PC-9 (cell line): Measurements from ENCODE around the gene SH3PXD2A. TPM values are rescaled to one million over a fixed set of nuclear protein-coding genes. Genes with fewer than 3 reads are reported as not detected.

Source experiments
- BruUV-seq: library from RNA; stranded (reverse); fragments of 400-500 nt; replicated peaks from 2 replicates; lab custom pipeline; 2021; lab: Mats Ljungman, UMichigan
- CTCF ChIA-PET: fragments of 300-600 bp; sonication (Branson Sonifier 250); formaldehyde crosslinking; loops from one replicate; lab custom pipeline; 2022; ENCODE audit warnings: antibody characterized with exemption; lab: Charles Lee
- POLR2A ChIA-PET: fragments of 300-600 bp; sonication (Branson Sonifier 250); formaldehyde crosslinking; loops from one replicate; lab custom pipeline; 2022; ENCODE audit warnings: antibody characterized with exemption; ENCODE audit not compliant: unreplicated experiment; lab: Charles Lee
- DNase-seq, 2 experiments: peaks; one replicate each; pipeline versions ENCODE4 v3.0.0 to v3.0.0-alpha.2; 2015 to 2022; ENCODE audit warnings: mixed read lengths in 1 of 2
- H2AFZ ChIP-seq: fragments of 200-600 bp; sonication (generic); 2 replicates; pipeline ENCODE4 v1.8.1; 2017; ENCODE audit warnings: antibody characterized with exemption
- H3F3A ChIP-seq: fragments of 200-600 bp; sonication (generic); 2 replicates; pipeline ENCODE4 v1.8.1; 2017; ENCODE audit warnings: antibody characterized with exemption, mild to moderate bottlenecking, low read depth; ENCODE audit not compliant: insufficient read depth
- H3K27ac ChIP-seq: fragments of 200-600 bp; sonication (generic); 2 replicates; pipeline ENCODE4 v1.6.1; 2016; ENCODE audit warnings: mixed run types
- H3K27me3 ChIP-seq: fragments of 200-600 bp; sonication (generic); 2 replicates; pipeline ENCODE4 v1.6.1; 2016; ENCODE audit warnings: low read depth, mixed run types; ENCODE audit not compliant: insufficient read depth
- H3K36me3 ChIP-seq: fragments of 200-600 bp; sonication (generic); 2 replicates; pipeline ENCODE4 v1.6.1; 2016; ENCODE audit warnings: low read depth, mixed run types
- H3K4me1 ChIP-seq: fragments of 200-600 bp; sonication (generic); replicated peaks from 2 replicates; pipeline ENCODE4 v1.6.1; 2016; ENCODE audit warnings: mixed run types; ENCODE audit not compliant: insufficient read depth
- H3K4me2 ChIP-seq: fragments of 200-600 bp; sonication (generic); 2 replicates; pipeline ENCODE4 v1.6.1; 2017; ENCODE audit warnings: mixed run types
- H3K4me3 ChIP-seq: fragments of 200-600 bp; sonication (generic); 2 replicates; pipeline ENCODE4 v1.6.1; 2016; ENCODE audit warnings: mixed run types
- H3K79me2 ChIP-seq: fragments of 200-600 bp; sonication (generic); 2 replicates; pipeline ENCODE4 v1.6.1; 2017; ENCODE audit warnings: low read depth, mixed run types
- H3K9me2 ChIP-seq: fragments of 200-600 bp; sonication (generic); 2 replicates; pipeline ENCODE4 v1.8.1; 2017; ENCODE audit warnings: mild to moderate bottlenecking; ENCODE audit not compliant: insufficient read depth
- H3K9me3 ChIP-seq: fragments of 200-600 bp; sonication (generic); 2 replicates; pipeline ENCODE4 v1.8.1; 2016; ENCODE audit warnings: low read depth; ENCODE audit not compliant: insufficient read depth
- H4K20me1 ChIP-seq: fragments of 200-600 bp; sonication (generic); 2 replicates; pipeline ENCODE4 v1.8.1; 2017; ENCODE audit not compliant: insufficient read depth
- CTCF ChIP-seq: fragments of 200-600 bp; sonication (generic); conservative IDR thresholded peaks from 2 replicates; pipeline ENCODE4 v1.6.1; 2017; ENCODE audit warnings: mixed run types, antibody characterized with exemption, mild to moderate bottlenecking, moderate library complexity
- EZH2 ChIP-seq: fragments of 200-600 bp; sonication (generic); IDR thresholded peaks from 2 replicates; pipeline ENCODE4 v1.8.0; 2017; ENCODE audit warnings: antibody characterized with exemption, low read depth
- intact Hi-C: fragments of 100-400 bp; cut with micrococcal nuclease; formaldehyde crosslinking; loops from one replicate; pipeline ENCODE4 v1.10.0; 2022; ENCODE audit not compliant: unreplicated experiment
- total RNA-seq: library from RNA; stranded (reverse); gene quantifications from 2 replicates; pipeline ENCODE4 v1.2.3, GENCODE V29; 2021

SH3PXD2A gene
- total RNA-seq, 1 experiment from 2014 or later: 12.5 TPM

GRCh38 chr10:103660364-103661197 lies 194.8 kb downstream of the SH3PXD2A start:
- no peaks in the 10 kb centered on the region for H3K27me3 ChIP-seq
- POLR2A ChIA-PET: no interaction called here
- H3K79me2 ChIP-seq: no peaks in the 10 kb centered on the region
- peak overlapping the region; percentile 51; the same call in 1 of the 2 replicates for H3K4me3 ChIP-seq
- H3K27ac ChIP-seq: no peak overlapping the region
- no peaks in the 10 kb centered on the region for H3F3A ChIP-seq
- no peaks in the 10 kb centered on the region for H3K36me3 ChIP-seq
- H4K20me1 ChIP-seq: no peaks in the 10 kb centered on the region
- BruUV-seq: no TSS peak
- H3K4me2 ChIP-seq: peak overlapping the region; percentile 72
- peak in 1 of 2 experiments; percentile 6 for DNase-seq
- no peaks in the 10 kb centered on the region for H3K9me2 ChIP-seq
- no peak for TF ChIP-seq CTCF
- no peak for TF ChIP-seq EZH2
- no peaks in the 10 kb centered on the region for H3K4me1 ChIP-seq
- CTCF ChIA-PET: no interaction called here
- intact Hi-C loops: no loop called here
- no peaks in the 10 kb centered on the region for H3K9me3 ChIP-seq
- H2AFZ ChIP-seq: no peak overlapping the region

GRCh38 chr10:103659674-103660363 lies 195.6 kb downstream of the SH3PXD2A start:
- intact Hi-C loops: no loop called here
- no peaks in the 10 kb centered on the region for H3K79me2 ChIP-seq
- H3F3A ChIP-seq: no peaks in the 10 kb centered on the region
- no peaks in the 10 kb centered on the region for H3K9me2 ChIP-seq
- H3K4me3 ChIP-seq: peak overlapping the region; percentile 51; the same call in 1 of the 2 replicates
- no peak for TF ChIP-seq CTCF
- no peak for TF ChIP-seq EZH2
- H4K20me1 ChIP-seq: no peaks in the 10 kb centered on the region
- H3K9me3 ChIP-seq: no peaks in the 10 kb centered on the region
- no peaks in the 10 kb centered on the region for H3K27me3 ChIP-seq
- peak overlapping the region; percentile 72 for H3K4me2 ChIP-seq
- ChIA-PET POLR2A (no interaction called here), CTCF (no interaction called here)
- TSS peak; percentile 10 for BruUV-seq
- no peak overlapping the region for H3K27ac ChIP-seq
- H2AFZ ChIP-seq: no peak overlapping the region
- H3K36me3 ChIP-seq: no peaks in the 10 kb centered on the region
- no peaks in the 10 kb centered on the region for H3K4me1 ChIP-seq
- peak; percentile 50 for DNase-seq

GRCh38 chr10:103658049-103658577 lies 197.3 kb downstream of the SH3PXD2A start:
- Histone ChIP-seq H2AFZ (no peak overlapping the region), H3K79me2 (no peaks in the 10 kb centered on the region), H3K27me3 (no peaks in the 10 kb centered on the region), H3K9me3 (no peaks in the 10 kb centered on the region), H3F3A (no peaks in the 10 kb centered on the region), H3K9me2 (no peaks in the 10 kb centered on the region), H3K4me3 (no peak overlapping the region), H3K36me3 (no peaks in the 10 kb centered on the region), H3K4me1 (no peaks in the 10 kb centered on the region), H4K20me1 (no peaks in the 10 kb centered on the region), H3K4me2 (no peak overlapping the region), H3K27ac (no peak overlapping the region)
- CTCF ChIA-PET: no interaction called here
- POLR2A ChIA-PET: no interaction called here
- BruUV-seq: no TSS peak
- DNase-seq: no peak
- intact Hi-C loops: no loop called here
- TF ChIP-seq CTCF (no peak), EZH2 (no peak)
